ENCODE results near the gene FBP2. TPM values are rescaled to one million over a fixed set of nuclear protein-coding genes. Genes with fewer than 3 reads are reported as not detected.
A peak's percentile ranks its signal among the peaks of the same experiment; 100 is the strongest.

Gene FBP2
- total RNA-seq, 2 experiments from 2014 or later: not detected

- no peak overlapping the region for H3K4me3 ChIP-seq (ENCODE audit: low read depth, low read length, poor library complexity, severe bottlenecking)
- CTCF ChIA-PET (ENCODE audit: unreplicated experiment): no interaction called here
- intact Hi-C loops (cut with micrococcal nuclease; ENCODE audit: unreplicated experiment): no loop called here
These were observed 16.6 kb downstream of the FBP2 start for GRCh38 chr9:94577036-94577435.

GRCh38 chr9:94576131-94576530 lies 17.5 kb downstream of the FBP2 start:
- no peak for TF ChIP-seq EZH2phosphoT487 (IDR thresholded peaks at IDR 0.05; ENCODE audit: borderline replicate concordance, low read depth, low read length)
- TF ChIP-seq, protein P1, sequence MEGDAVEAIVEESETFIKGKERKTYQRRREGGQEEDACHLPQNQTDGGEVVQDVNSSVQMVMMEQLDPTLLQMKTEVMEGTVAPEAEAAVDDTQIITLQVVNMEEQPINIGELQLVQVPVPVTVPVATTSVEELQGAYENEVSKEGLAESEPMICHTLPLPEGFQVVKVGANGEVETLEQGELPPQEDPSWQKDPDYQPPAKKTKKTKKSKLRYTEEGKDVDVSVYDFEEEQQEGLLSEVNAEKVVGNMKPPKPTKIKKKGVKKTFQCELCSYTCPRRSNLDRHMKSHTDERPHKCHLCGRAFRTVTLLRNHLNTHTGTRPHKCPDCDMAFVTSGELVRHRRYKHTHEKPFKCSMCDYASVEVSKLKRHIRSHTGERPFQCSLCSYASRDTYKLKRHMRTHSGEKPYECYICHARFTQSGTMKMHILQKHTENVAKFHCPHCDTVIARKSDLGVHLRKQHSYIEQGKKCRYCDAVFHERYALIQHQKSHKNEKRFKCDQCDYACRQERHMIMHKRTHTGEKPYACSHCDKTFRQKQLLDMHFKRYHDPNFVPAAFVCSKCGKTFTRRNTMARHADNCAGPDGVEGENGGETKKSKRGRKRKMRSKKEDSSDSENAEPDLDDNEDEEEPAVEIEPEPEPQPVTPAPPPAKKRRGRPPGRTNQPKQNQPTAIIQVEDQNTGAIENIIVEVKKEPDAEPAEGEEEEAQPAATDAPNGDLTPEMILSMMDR (conservative IDR thresholded peaks at IDR 0.05; ENCODE audit: low read length): no peak
- H3K4me1 ChIP-seq (ENCODE audit: insufficient read depth, low read length, poor library complexity, severe bottlenecking): peaks cover 34% of the 10 kb centered on the region
- H3K9me2 ChIP-seq (ENCODE audit: insufficient read depth, low read length): no peaks in the 10 kb centered on the region
- H3K4me3 ChIP-seq (ENCODE audit: low read depth, low read length, poor library complexity, severe bottlenecking): no peak overlapping the region
- DNase-seq (ENCODE audit: low spot score): no peak
- CTCF ChIA-PET (ENCODE audit: unreplicated experiment): no interaction called here
- H4K20me1 ChIP-seq (ENCODE audit: insufficient read depth, low read length): no peaks in the 10 kb centered on the region
- no TSS peak for BruUV-seq (replicated peaks)
- H3K9me3 ChIP-seq (ENCODE audit: low read length): peaks cover 6% of the 10 kb centered on the region; the same call in 1 of the 2 replicates
- intact Hi-C loops (cut with micrococcal nuclease; ENCODE audit: unreplicated experiment): no loop called here
- no peaks in the 10 kb centered on the region for H3K79me2 ChIP-seq (ENCODE audit: insufficient read depth, low read depth, low read length)
- peak overlapping the region; percentile 80; the same call in 1 of the 2 replicates for H2AFZ ChIP-seq (ENCODE audit: low read length)
- POLR2A ChIA-PET: interaction anchor here (1.1 kb wide), 1 partner anchor 9 kb away, joined by 3 read pairs; no protein-coding TSS in a partner anchor
- peak overlapping the region; percentile 27; the same call in 1 of the 2 replicates for H3K4me2 ChIP-seq (ENCODE audit: low read length)
- H3K27ac ChIP-seq (ENCODE audit: low read depth, low read length, poor library complexity, severe bottlenecking): no peak overlapping the region
- H3K36me3 ChIP-seq (ENCODE audit: insufficient read depth, low read length): no peaks in the 10 kb centered on the region

More at GRCh38 chr9:94577036-94577435, 16.6 kb downstream of the FBP2 start:
- Histone ChIP-seq H2AFZ (ENCODE audit: low read length) (peak overlapping the region; percentile 80; the same call in 1 of the 2 replicates), H3K4me2 (ENCODE audit: low read length) (peak overlapping the region; percentile 27), H3K36me3 (ENCODE audit: insufficient read depth, low read length) (no peaks in the 10 kb centered on the region), H3K9me2 (ENCODE audit: insufficient read depth, low read length) (no peaks in the 10 kb centered on the region), H3K27ac (ENCODE audit: low read depth, low read length, poor library complexity, severe bottlenecking) (peak overlapping the region; percentile 47), H3K4me1 (ENCODE audit: insufficient read depth, low read length, poor library complexity, severe bottlenecking) (peaks cover 38% of the 10 kb centered on the region), H3K79me2 (ENCODE audit: insufficient read depth, low read depth, low read length) (no peaks in the 10 kb centered on the region), H4K20me1 (ENCODE audit: insufficient read depth, low read length) (no peaks in the 10 kb centered on the region), H3K9me3 (ENCODE audit: low read length) (peaks cover 6% of the 10 kb centered on the region; the same call in 1 of the 2 replicates)
- BruUV-seq (replicated peaks): no TSS peak
- TF ChIP-seq, protein P1 (conservative IDR thresholded peaks at IDR 0.05; ENCODE audit: low read length): no peak
- TF ChIP-seq EZH2phosphoT487 (IDR thresholded peaks at IDR 0.05; ENCODE audit: borderline replicate concordance, low read depth, low read length): no peak
- POLR2A ChIA-PET: interaction anchor here (1.0 to 1.3 kb wide), 2 partner anchors 9 to 15 kb away, joined by 4 to 5 read pairs; no protein-coding TSS in a partner anchor
- peak; percentile 21 for DNase-seq (ENCODE audit: low spot score)

- ChIA-PET POLR2A (no interaction called here), CTCF (ENCODE audit: unreplicated experiment) (no interaction called here)
- Histone ChIP-seq H3K4me2 (ENCODE audit: low read length) (no peak overlapping the region), H3K4me3 (ENCODE audit: low read depth, low read length, poor library complexity, severe bottlenecking) (no peak overlapping the region), H2AFZ (ENCODE audit: low read length) (no peak overlapping the region), H4K20me1 (ENCODE audit: insufficient read depth, low read length) (no peaks in the 10 kb centered on the region), H3K27ac (ENCODE audit: low read depth, low read length, poor library complexity, severe bottlenecking) (no peak overlapping the region), H3K4me1 (ENCODE audit: insufficient read depth, low read length, poor library complexity, severe bottlenecking) (no peaks in the 10 kb centered on the region), H3K9me2 (ENCODE audit: insufficient read depth, low read length) (no peaks in the 10 kb centered on the region), H3K9me3 (ENCODE audit: low read length) (no peaks in the 10 kb centered on the region), H3K79me2 (ENCODE audit: insufficient read depth, low read depth, low read length) (no peaks in the 10 kb centered on the region), H3K36me3 (ENCODE audit: insufficient read depth, low read length) (no peaks in the 10 kb centered on the region)
- intact Hi-C loops (cut with micrococcal nuclease; ENCODE audit: unreplicated experiment): no loop called here
- no TSS peak for BruUV-seq (replicated peaks)
- TF ChIP-seq, protein P1 (conservative IDR thresholded peaks at IDR 0.05; ENCODE audit: low read length): no peak
- TF ChIP-seq EZH2phosphoT487 (IDR thresholded peaks at IDR 0.05; ENCODE audit: borderline replicate concordance, low read depth, low read length): no peak
- DNase-seq (ENCODE audit: low spot score): no peak
These were observed 24.5 kb downstream of the FBP2 start for GRCh38 chr9:94568972-94569712.
